Measurements from ENCODE around the gene KREMEN1.

The KREMEN1 gene

GRCh38 chr22:29187831-29188230, 115.0 kb downstream of the KREMEN1 start:
- DNase-seq, result no peak

GRCh38 chr22:29190051-29190450, 117.2 kb downstream of the KREMEN1 start:
- Histone ChIP-seq H3K79me2 (ENCODE audit: insufficient read depth, low read length) (no peaks in the 10 kb centered on the region), H3K9me3 (ENCODE audit: insufficient read depth, low read length, severe bottlenecking) (no peaks in the 10 kb centered on the region), H3K4me3 (ENCODE audit: low read depth in 1 of 2, low read length in 2 of 2) (no peak overlapping the region), H3K4me1 (ENCODE audit: insufficient read depth, low read length) (no peaks in the 10 kb centered on the region), H3K27ac (ENCODE audit: low read length) (no peak overlapping the region), H2AFZ (ENCODE audit: low read depth, low read length) (no peak overlapping the region), H3K4me2 (ENCODE audit: insufficient read depth, low read length) (no peak overlapping the region), H3K36me3 (ENCODE audit: insufficient read depth, low read length) (peaks cover 5% of the 10 kb centered on the region), H3K9ac (ENCODE audit: low read depth, low read length) (no peak overlapping the region), H4K20me1 (ENCODE audit: insufficient read depth, low read length) (no peaks in the 10 kb centered on the region), H3K27me3 (ENCODE audit: insufficient read depth, low read length, poor library complexity) (no peaks in the 10 kb centered on the region)
- TF ChIP-seq EZH2 (IDR thresholded peaks at IDR 0.05; ENCODE audit: borderline replicate concordance, low read depth, low read length, severe bottlenecking), result no peak
- TF ChIP-seq CTCF (IDR thresholded peaks at IDR 0.05; ENCODE audit: borderline replicate concordance, extremely low read depth, low read length, poor library complexity, severe bottlenecking), result no peak
- no peak for ATAC-seq (ENCODE audit: insufficient read depth, low read depth)
- no peak for DNase-seq

More at GRCh38 chr22:29187831-29188230, 115.0 kb downstream of the KREMEN1 start:
- H3K79me2 ChIP-seq (ENCODE audit: insufficient read depth, low read length), result no peaks in the 10 kb centered on the region
- no peak for TF ChIP-seq EZH2 (IDR thresholded peaks at IDR 0.05; ENCODE audit: borderline replicate concordance, low read depth, low read length, severe bottlenecking)
- TF ChIP-seq CTCF (IDR thresholded peaks at IDR 0.05; ENCODE audit: borderline replicate concordance, extremely low read depth, low read length, poor library complexity, severe bottlenecking), result no peak
- no peak overlapping the region for H3K27ac ChIP-seq (ENCODE audit: low read length)
- no peak for ATAC-seq (ENCODE audit: insufficient read depth, low read depth)
- H4K20me1 ChIP-seq (ENCODE audit: insufficient read depth, low read length), result no peaks in the 10 kb centered on the region
- no peak overlapping the region for H3K4me3 ChIP-seq (ENCODE audit: low read depth in 1 of 2, low read length in 2 of 2)
- no peak overlapping the region for H3K4me2 ChIP-seq (ENCODE audit: insufficient read depth, low read length)
- no peaks in the 10 kb centered on the region for H3K27me3 ChIP-seq (ENCODE audit: insufficient read depth, low read length, poor library complexity)
- H3K9me3 ChIP-seq (ENCODE audit: insufficient read depth, low read length, severe bottlenecking), result no peaks in the 10 kb centered on the region
- H3K36me3 ChIP-seq (ENCODE audit: insufficient read depth, low read length), result peaks cover 11% of the 10 kb centered on the region
- H3K9ac ChIP-seq (ENCODE audit: low read depth, low read length), result no peak overlapping the region
- H3K4me1 ChIP-seq (ENCODE audit: insufficient read depth, low read length), result no peaks in the 10 kb centered on the region
- H2AFZ ChIP-seq (ENCODE audit: low read depth, low read length), result no peak overlapping the region

- Histone ChIP-seq H3K36me3 (ENCODE audit: insufficient read depth, low read length) (peaks cover 13% of the 10 kb centered on the region; the same call in 1 of the 2 replicates), H3K4me1 (ENCODE audit: insufficient read depth, low read length) (peaks cover 9% of the 10 kb centered on the region), H3K9me3 (ENCODE audit: insufficient read depth, low read length, severe bottlenecking) (no peaks in the 10 kb centered on the region), H3K9ac (ENCODE audit: low read depth, low read length) (no peak overlapping the region), H3K27ac (ENCODE audit: low read length) (no peak overlapping the region), H3K4me3 (ENCODE audit: low read depth in 1 of 2, low read length in 2 of 2) (no peak overlapping the region), H2AFZ (ENCODE audit: low read depth, low read length) (no peak overlapping the region), H3K27me3 (ENCODE audit: insufficient read depth, low read length, poor library complexity) (no peaks in the 10 kb centered on the region), H3K4me2 (ENCODE audit: insufficient read depth, low read length) (no peak overlapping the region), H3K79me2 (ENCODE audit: insufficient read depth, low read length) (peaks cover 2% of the 10 kb centered on the region; the same call in 1 of the 2 replicates), H4K20me1 (ENCODE audit: insufficient read depth, low read length) (no peaks in the 10 kb centered on the region)
- ATAC-seq (ENCODE audit: insufficient read depth, low read depth), result no peak
- TF ChIP-seq EZH2 (IDR thresholded peaks at IDR 0.05; ENCODE audit: borderline replicate concordance, low read depth, low read length, severe bottlenecking) (no peak), CTCF (IDR thresholded peaks at IDR 0.05; ENCODE audit: borderline replicate concordance, extremely low read depth, low read length, poor library complexity, severe bottlenecking) (no peak)
- no peak for DNase-seq
Observed at GRCh38 chr22:29190918-29191317, 118.1 kb downstream of the KREMEN1 start.

- H3K4me3 ChIP-seq (ENCODE audit: low read depth in 1 of 2, low read length in 2 of 2), result no peak overlapping the region
- H3K36me3 ChIP-seq (ENCODE audit: insufficient read depth, low read length), result peaks cover 14% of the 10 kb centered on the region; the same call in 1 of the 2 replicates
- no peaks in the 10 kb centered on the region for H3K9me3 ChIP-seq (ENCODE audit: insufficient read depth, low read length, severe bottlenecking)
- H3K27ac ChIP-seq (ENCODE audit: low read length), result no peak overlapping the region
- no peak for DNase-seq
- H3K79me2 ChIP-seq (ENCODE audit: insufficient read depth, low read length), result peaks cover 2% of the 10 kb centered on the region; the same call in 1 of the 2 replicates
- H3K4me2 ChIP-seq (ENCODE audit: insufficient read depth, low read length), result no peak overlapping the region
- H3K4me1 ChIP-seq (ENCODE audit: insufficient read depth, low read length), result peaks cover 12% of the 10 kb centered on the region
- no peak for ATAC-seq (ENCODE audit: insufficient read depth, low read depth)
- H3K27me3 ChIP-seq (ENCODE audit: insufficient read depth, low read length, poor library complexity), result no peaks in the 10 kb centered on the region
- no peak overlapping the region for H2AFZ ChIP-seq (ENCODE audit: low read depth, low read length)
- H4K20me1 ChIP-seq (ENCODE audit: insufficient read depth, low read length), result no peaks in the 10 kb centered on the region
- no peak overlapping the region for H3K9ac ChIP-seq (ENCODE audit: low read depth, low read length)
- TF ChIP-seq EZH2 (IDR thresholded peaks at IDR 0.05; ENCODE audit: borderline replicate concordance, low read depth, low read length, severe bottlenecking), result no peak
- TF ChIP-seq CTCF (IDR thresholded peaks at IDR 0.05; ENCODE audit: borderline replicate concordance, extremely low read depth, low read length, poor library complexity, severe bottlenecking), result no peak
Observed at GRCh38 chr22:29193021-29193420, 120.2 kb downstream of the KREMEN1 start.

Measured in DND-41 (cell line).